GM18505 (cell line): Measurements from ENCODE around the gene ARRDC2.
"Not testable (repeated sequence)": the region's sequence is repeated elsewhere in the genome, so short reads cannot be mapped to it uniquely, and the experiment has no call there.

Source experiments
- ATAC-seq: cut with Tn5 transposase; IDR thresholded peaks from one replicate; pipeline ENCODE4 v1.9.1; 2021; ENCODE audit not compliant: unreplicated experiment
- POLR2A ChIP-seq: IDR thresholded peaks from 4 replicates; pipeline ENCODE4 v1.6.1; 2011; ENCODE audit warnings: borderline replicate concordance; ENCODE audit not compliant: insufficient read depth, insufficient read length; ENCODE audit errors: extremely low read depth

The ARRDC2 gene

DNA sequence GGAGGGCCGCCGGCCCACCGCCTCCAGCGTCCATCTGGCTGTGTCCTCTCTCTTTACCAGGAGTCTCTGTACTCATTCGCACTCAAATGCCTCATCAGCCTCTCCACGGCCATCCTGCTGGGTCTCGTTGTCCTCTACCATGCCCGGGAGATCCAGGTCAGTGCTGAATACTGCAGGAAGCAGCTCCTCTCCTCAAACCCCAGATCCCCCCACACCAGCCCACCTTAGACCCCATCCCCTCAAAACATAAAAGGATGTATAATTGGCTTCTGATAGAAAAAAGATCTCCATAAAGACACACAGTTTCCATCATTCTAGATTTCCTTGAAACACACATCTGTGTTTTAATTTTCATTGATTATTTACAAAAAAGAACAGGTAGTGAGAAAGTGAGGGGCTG, 32.9 kb upstream of the ARRDC2 start:
- no peak for ATAC-seq
- TF ChIP-seq POLR2A = no peak

DNA sequence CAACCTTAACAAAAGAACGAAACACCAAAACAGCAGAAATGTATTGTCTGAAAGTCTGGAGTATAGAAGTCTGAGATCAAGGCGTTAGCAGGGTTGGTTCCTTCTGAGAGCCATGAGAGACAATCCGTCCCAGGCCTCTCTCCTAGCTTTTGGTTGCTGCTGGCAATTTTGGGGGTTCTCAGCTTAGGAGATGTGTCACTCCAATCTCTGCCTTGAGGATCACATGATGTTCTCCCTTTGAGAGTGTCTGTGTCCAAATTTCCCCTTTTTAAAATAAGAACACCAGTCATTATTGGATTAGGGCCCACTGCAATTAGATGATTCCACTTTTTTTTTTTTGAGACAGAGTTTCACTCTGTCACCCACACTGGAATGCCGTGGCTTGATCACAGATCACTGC, 30.9 kb upstream of the ARRDC2 start:
- no peak for ATAC-seq
- no peak for TF ChIP-seq POLR2A

DNA sequence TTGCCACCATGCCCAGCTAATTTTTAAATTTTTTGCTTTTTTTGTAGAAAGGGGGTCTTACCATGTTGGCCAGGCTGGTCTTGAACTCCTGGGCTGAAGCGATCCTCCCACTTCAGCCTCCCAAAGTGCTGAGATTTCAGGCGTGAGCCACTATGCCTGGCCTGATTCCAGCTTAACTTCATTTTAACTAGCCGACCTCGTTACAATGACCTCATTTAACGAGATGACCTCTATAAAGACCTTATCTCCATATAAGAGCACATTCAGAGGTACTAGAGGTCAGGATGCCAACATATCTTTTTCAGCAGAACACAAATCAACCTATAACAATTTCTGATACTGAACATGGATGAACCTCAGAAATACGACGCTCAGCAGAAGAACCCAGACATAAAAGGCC, 30.5 kb upstream of the ARRDC2 start:
- TF ChIP-seq POLR2A = no peak
- no peak for ATAC-seq

DNA sequence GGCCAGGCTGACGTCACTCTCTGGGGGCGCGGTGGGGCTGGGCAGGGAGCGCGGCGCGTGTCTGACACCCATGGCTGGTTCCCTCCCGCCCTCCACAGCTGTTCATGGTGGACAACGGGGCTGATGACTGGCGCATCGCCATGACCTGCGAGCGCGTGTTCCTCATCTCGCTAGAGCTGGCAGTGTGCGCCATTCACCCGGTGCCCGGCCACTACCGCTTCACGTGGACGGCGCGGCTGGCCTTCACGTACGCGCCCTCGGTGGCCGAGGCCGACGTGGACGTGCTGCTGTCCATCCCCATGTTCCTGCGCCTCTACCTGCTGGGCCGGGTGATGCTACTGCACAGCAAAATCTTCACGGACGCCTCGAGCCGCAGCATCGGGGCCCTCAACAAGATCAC, 26.4 kb upstream of the ARRDC2 start:
- no peak for ATAC-seq
- no peak for TF ChIP-seq POLR2A

DNA sequence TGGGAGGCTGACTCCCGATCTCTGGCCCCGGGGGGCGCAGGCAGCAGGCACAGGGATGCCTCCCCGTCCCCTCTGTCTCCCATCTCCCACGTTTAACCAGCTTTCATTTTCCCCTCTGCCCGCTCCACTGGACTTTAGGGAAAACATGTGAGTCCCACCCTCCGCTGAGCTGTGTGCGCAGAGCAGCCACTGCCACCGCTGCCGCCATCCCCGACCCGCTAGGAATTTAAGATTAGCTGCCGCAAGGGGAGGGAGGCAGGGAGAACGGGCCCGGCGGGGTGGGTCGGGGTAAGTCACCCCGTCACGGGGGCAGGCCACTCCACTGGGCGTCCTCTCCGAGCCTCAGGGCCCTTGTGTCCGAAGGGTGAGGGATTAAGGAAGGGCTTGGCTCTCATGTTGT, 25.5 kb upstream of the ARRDC2 start:
- TF ChIP-seq POLR2A = no peak
- ATAC-seq = no peak

DNA sequence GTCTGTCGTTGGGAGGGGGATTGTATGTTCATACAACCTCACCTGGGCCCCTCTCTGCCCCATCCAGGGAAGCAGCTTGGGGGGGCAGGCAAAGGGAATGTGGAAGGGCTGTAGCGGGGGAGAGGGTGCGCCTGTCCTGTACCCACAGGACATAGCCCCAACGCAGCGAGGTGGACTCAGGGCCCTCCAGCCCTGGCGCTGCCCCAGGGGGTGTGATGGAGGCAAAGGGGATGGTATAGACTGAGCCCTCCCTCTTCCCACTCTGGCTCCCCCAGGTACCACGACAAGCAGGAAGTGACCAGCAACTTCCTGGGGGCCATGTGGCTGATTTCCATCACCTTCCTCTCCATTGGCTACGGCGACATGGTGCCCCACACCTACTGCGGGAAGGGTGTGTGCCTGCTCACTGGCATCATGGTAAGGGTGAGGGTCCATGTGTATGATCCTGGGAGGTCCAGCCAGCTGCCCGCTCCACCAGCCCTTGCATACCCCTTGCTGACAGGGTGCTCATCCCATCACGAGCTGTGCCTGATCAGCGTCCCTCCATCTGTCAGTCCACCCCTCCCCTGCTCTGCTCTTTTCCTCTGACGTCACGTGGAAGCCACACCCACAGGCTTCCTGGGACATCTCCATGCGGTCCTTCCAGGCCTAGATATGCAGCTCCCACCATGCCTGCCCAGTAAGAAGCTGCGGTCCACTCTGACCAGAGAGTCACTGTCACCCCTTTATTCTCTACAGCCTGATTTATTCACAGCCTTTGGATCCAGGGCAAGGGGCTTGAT, 22.7 kb upstream of the ARRDC2 start:
- no peak for TF ChIP-seq POLR2A
- no peak for ATAC-seq

DNA sequence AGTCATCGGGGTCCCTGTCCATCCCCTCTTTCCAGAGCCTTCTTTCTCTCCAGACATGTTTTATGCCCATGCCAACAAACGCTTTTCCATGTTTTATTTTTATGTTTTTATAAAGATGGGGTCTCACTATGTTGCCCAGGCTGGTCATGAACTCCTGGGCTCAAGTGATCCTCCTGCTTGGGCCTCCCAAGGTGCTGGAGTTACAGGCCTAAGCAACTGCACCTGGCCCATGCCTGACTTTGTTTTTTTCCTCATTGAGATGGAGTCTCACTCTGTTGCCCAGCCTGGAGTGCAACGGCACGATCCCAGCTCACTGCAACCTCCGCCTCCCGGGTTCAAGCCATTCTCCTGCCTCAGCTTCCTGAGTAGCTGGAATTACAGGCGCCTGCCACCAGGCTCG, 21.4 kb upstream of the ARRDC2 start:
- not testable (repeated sequence) for ATAC-seq

DNA sequence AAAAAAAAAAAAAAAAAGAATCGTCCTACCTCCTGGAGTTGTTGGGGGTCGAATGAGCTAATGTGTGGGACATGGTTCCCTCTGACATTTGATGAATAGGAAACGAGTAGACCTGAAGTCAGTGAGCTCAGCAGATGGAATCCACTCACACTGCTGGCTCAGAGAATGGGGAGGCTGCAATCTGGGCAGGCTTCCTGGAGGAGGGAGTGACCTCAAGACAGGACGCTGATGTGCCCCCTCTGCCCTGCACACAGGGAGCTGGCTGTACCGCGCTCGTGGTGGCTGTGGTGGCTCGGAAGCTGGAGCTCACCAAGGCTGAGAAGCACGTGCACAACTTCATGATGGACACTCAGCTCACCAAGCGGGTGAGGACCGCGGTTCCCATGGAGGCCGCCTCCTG, 19.8 kb upstream of the ARRDC2 start:
- ATAC-seq = no peak
- no peak for TF ChIP-seq POLR2A

DNA sequence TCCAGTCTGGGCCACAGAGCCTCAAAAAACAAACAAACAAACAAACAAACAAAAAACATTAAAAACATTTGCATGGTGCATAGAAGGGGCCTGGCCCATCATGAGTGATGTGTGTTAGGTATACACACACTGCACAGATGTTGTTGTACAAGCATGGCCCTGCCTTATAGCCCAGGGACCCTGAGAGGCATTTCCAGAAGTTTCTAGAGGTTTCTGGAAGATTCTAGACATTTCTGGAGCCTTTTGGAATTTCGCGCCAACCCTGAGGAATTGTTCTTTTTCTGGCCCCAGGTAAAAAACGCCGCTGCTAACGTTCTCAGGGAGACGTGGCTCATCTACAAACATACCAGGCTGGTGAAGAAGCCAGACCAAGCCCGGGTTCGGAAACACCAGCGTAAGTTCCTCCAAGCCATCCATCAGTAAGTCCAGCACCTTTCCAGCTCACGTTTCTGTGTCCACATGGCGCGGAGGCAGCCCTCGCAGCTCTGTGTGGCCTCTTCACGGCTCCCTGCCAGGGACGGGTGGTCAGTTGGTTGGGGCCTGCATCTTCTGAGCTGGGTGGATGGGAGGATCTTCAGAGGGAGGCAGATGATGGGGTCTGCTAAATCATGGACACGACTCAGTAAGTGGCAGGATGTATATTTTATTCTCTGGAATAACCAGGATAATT, 18.4 kb upstream of the ARRDC2 start:
- TF ChIP-seq POLR2A = no peak
- ATAC-seq = no peak

DNA sequence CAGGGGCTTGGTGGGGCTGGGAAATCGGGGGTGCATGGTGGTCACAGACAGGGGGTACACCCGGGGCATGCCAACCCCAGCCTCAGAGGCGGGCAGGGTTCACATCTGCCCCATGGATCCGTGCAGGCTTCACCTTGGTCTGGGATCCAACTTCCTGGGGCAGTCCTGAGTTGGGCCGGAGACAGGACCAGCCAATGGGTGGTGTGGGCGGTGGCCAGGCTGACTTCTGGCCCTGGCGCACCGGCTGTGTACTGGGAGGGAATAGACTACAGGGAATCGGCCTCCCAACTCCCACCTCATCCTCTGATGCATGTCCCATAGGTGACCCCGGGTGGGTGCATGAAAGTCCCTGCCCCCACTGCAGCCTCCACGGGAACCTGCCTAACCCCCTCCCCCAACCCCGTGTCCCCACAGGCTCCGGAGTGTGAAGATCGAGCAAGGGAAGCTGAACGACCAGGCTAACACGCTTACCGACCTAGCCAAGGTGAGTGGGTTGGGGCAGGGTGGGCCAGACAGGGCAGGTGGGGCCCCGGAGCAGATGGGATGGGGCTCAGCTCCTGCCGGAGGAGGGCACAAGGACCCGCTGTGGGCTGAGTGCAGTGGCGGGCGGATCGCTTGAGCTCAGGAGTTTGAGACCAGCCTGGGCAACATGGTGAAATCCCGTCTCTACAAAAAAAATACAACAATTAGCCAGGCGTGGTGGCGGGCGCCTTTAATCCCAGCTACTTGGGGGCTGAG, 14.7 kb upstream of the ARRDC2 start:
- TF ChIP-seq POLR2A = no peak
- no peak for ATAC-seq

DNA sequence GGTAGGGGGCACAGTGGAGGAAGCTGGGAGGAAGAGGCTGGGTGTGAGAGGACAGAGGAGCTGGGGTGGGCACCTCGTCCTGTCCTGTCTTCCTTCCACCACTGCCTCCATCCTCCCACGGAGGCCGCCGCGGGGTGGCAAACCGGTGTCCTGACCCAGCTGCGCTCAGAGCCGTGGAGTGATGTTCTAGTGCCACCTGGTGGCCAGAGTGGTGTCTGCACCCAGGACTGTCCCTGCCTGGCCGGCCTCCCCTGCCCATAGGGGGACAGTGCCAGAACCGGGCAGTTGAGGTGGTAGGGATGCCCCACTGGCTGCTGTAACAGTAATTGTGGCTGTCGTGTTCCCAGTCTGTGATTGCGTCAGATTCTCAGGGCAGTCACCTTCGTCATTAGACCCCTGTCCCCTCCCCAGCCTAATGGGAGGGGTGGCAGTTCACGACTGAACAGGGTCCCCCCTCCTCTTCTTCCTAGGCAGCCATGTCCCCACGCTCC, 11.1 kb upstream of the ARRDC2 start:
- no peak for TF ChIP-seq POLR2A
- ATAC-seq = peak; percentile 40

DNA sequence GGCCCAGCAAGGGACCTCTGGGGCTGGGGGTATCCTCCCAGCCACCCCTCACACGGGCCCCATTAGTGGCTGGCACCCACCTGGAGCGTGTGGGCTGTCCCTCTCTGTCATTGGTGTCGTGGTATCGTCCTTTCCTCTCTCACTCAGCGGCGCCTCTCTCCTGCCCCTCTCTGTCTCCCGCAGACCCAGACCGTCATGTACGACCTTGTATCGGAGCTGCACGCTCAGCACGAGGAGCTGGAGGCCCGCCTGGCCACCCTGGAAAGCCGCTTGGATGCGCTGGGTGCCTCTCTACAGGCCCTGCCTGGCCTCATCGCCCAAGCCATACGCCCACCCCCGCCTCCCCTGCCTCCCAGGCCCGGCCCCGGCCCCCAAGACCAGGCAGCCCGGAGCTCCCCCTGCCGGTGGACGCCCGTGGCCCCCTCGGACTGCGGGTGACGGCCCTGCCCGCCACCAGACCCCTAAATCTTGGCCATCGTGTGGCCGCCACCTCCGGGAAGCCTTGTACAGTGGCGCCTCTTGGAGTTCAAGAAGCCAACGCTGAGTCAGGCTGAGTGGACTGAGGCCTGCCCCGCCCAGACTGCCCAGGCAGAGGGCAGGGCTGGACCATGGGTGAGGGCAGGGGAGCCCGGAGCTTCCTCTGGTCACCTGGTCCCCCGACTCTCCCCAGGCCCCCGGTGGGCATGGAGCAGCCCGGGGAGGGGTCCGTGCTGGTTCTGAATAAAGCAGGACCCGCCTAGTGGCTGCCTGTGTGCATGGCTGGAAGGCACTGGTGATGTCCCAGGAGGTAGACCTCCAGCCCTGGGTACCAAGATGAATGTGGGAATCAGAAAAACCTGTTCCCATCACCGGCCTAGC, 9.8 kb upstream of the ARRDC2 start:
- no peak for ATAC-seq
- no peak for TF ChIP-seq POLR2A

DNA sequence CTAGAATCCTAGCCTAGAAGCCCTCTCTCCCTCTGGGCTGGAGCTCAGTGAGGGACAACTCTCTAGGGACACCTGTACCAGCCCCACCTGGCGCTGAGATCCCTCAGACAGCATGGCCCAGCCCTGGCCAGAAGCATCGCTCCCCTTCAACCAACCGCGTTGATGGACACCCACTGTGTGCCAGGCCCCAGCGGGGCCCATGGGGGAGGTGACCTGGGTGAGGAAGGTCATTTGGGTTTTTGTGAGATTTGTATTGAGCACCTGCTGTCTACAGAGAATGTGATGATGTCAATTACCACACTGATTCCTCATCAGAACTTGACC, 9.2 kb upstream of the ARRDC2 start:
- ATAC-seq = no peak
- no peak for TF ChIP-seq POLR2A

DNA sequence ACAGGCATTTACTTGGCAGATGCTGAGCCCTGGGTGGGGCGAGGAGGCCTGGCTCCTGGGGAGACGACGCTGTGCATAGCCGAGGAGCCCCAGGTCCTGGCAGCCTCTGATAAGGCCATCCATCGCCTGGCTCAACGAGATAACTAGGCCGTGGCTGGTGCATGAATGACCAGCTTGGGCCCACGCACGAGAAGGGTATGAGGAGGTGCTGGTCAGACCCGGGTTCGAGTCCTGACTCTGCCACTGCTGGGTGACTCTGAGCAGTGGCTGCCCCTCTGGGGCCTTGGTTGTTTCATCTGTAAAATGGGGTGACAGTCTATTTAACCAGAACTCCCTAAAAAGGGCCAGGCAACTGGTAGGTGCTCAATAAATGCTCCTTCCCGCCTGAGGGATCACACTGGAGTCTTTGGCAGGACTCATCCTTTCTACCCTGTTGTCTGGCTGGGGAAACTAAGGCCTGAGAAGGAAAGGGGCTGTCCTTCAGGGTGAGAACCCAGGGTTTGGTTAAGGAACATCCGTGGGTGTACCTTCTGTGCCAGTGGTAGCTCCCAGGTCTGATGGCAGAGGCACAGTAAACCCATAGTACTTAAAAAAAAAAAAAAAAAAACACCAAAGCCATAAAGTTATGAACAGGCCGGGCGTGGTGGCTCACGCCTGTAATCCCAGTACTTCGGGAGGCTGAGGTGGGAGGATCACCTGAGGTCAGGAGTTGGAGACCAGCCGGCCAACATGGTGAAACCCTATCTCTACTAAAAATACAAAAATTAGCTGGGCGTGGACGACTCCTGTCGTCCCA, 8.1 kb upstream of the ARRDC2 start:
- no peak for ATAC-seq
- TF ChIP-seq POLR2A = no peak
